Mucosa of stomach (tissue), 1 donor: Measurements from ENCODE around the gene PLEKHH2.

Experiments
- H3K27me3 ChIP-seq: one replicate; pipeline ENCODE4 v1.7.0; 2013; ENCODE audit warnings: mild to moderate bottlenecking, low read length; ENCODE audit not compliant: control insufficient read depth, insufficient read depth
- H3K36me3 ChIP-seq: one replicate; pipeline ENCODE4 v1.7.0; 2013; ENCODE audit warnings: low read length; ENCODE audit not compliant: control insufficient read depth, insufficient read depth
- H3K4me1 ChIP-seq: one replicate; pipeline ENCODE4 v1.7.0; 2013; ENCODE audit warnings: mild to moderate bottlenecking, low read length; ENCODE audit not compliant: control insufficient read depth, insufficient read depth
- H3K4me3 ChIP-seq: one replicate; pipeline ENCODE4 v1.7.0; 2013; ENCODE audit warnings: low read length
- H3K9ac ChIP-seq: one replicate; pipeline ENCODE4 v1.7.0; 2013; ENCODE audit warnings: mild to moderate bottlenecking, low read length, moderate library complexity
- H3K9me3 ChIP-seq: one replicate; pipeline ENCODE4 v1.7.0; 2013; ENCODE audit warnings: mild to moderate bottlenecking, low read length, moderate library complexity; ENCODE audit not compliant: control insufficient read depth
- donor health status: Pancreatic carcinoma.

PLEKHH2 gene

DNA sequence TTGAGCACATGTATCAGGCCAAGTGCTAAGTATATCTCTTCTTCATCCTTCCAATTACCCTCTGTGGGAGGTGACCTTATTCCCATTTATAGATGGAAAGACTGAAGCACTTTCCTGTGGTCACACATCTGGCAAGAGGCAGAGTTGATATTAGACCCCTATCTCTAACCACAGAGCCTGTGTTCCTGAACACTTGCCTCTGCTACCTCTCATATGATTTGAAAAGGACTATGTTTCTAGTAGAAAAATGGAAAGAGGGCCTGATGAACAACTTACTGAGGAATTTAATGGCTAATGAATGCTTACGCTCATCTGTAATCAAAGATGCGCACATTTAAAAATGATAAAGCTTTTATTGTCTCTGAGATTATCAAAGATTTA is 90.6 kb downstream of the PLEKHH2 start:
- Histone ChIP-seq H3K4me3 (no peak overlapping the region), H3K27me3 (no peaks in the 10 kb centered on the region), H3K36me3 (no peaks in the 10 kb centered on the region), H3K9ac (no peak overlapping the region), H3K4me1 (peaks cover 6% of the 10 kb centered on the region), H3K9me3 (no peaks in the 10 kb centered on the region)

DNA sequence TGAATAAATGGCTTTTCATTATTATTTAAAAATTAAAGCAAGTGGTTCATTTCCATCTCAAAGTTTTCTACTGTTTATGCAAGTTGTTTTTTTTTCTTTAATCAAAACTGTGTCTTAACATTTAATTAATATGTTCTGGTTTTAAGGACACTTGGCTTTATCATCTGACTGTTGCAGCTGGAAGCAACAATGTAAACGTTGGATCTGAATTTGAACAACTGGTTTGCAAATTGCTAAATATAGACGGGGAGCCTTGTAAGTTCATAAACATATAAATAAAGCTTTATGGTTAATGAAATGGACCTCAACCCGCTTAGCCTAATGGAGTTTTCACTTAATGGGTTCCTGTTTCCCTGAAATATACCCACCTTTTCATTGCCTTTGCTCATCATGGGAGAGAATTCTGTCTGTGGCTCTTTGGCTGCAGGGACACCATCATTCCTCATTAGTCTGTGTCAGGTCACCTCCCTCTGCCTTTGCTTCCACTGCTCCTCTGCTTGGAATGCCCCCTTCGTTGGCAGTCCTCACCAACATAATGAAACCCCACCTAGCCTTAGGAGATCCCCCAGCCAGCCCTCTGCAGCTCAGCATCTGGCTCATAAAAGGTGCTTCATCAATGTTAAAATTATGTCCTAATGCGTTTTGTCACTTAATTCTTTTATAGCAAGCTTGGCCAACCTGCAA is 92.6 kb downstream of the PLEKHH2 start:
- peaks cover 3% of the 10 kb centered on the region for H3K4me1 ChIP-seq
- no peaks in the 10 kb centered on the region for H3K9me3 ChIP-seq
- no peak overlapping the region for H3K4me3 ChIP-seq
- no peaks in the 10 kb centered on the region for H3K36me3 ChIP-seq
- H3K27me3 ChIP-seq: no peaks in the 10 kb centered on the region
- H3K9ac ChIP-seq: no peak overlapping the region

DNA sequence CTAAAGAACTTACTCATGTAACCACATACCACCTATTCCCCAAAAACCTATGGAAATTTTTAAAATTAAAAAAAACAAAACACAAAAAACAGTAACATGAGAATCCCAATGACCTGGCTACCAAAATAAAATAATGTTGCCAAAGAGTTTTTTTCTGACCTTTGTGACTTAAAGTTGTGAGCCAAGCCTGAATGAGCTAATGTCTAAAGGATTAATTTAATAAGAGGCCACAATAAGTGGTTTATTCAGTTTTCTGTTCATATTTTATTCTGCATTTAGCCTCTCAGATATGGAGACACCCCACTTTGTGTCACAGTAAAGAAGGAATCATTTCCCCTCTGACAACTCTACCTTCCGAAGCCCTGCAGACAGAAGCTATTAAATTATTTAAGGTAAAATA is 94.2 kb downstream of the PLEKHH2 start:
- no peaks in the 10 kb centered on the region for H3K36me3 ChIP-seq
- no peaks in the 10 kb centered on the region for H3K9me3 ChIP-seq
- no peak overlapping the region for H3K4me3 ChIP-seq
- H3K4me1 ChIP-seq: no peaks in the 10 kb centered on the region
- H3K9ac ChIP-seq: no peak overlapping the region
- no peaks in the 10 kb centered on the region for H3K27me3 ChIP-seq

DNA sequence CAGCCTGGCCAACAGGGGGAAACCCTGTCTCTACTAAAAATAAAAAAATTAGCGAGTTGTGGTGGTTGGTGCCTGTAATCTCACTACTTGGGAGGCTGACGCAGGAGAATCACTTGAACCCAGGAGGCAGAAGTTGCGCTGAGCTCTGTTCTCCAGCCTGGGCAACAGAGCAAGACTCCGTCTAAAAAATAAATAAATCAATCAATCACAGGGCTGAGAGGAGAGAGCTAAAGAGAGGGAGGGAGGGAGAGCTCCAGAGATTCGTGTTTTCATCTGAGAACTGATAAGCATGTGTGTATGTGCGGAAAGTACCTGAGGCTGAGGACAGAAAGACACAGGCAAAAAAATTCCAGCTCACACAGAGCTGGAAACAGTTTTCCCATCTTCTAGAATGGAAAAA is 99.6 kb downstream of the PLEKHH2 start:
- H3K4me3 ChIP-seq: no peak overlapping the region
- H3K36me3 ChIP-seq: no peaks in the 10 kb centered on the region
- H3K4me1 ChIP-seq: no peaks in the 10 kb centered on the region
- no peaks in the 10 kb centered on the region for H3K27me3 ChIP-seq
- no peak overlapping the region for H3K9ac ChIP-seq
- H3K9me3 ChIP-seq: no peaks in the 10 kb centered on the region

DNA sequence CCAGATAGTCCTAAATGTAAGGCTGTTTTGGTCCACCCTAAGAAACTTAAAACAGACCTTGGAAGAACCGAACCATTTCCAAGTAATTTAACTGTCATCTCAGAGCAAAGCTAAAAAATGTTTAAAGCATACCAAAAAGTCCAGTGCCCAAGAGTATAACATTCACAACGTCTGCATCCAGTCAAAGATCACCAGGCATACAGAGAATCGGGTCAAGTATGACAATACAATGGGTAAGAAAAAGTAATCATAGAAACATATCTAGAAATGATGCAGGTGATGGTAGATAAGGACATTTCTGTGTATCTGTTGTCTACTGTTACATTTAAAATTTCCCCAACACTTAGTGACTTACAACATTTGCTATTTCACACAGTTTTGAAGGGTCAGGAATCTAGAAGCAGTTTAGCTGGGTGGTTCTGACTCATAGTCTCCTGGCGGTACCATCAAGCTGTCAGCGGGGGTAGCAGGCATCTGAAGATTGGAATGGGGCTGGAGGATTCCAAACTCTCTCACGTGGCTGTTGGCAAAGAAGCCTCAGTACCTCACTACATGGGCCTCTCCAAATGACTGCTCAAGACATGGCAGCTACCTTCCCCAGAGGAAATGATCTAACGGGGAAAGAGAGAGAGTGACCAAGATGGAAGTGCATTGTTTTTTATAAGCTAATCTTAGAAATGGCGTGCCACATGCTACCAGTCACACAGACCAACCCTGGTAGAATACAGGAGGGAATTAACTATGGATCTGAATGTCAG is 100.2 kb downstream of the PLEKHH2 start:
- no peaks in the 10 kb centered on the region for H3K4me1 ChIP-seq
- H3K4me3 ChIP-seq: no peak overlapping the region
- H3K9ac ChIP-seq: no peak overlapping the region
- H3K27me3 ChIP-seq: no peaks in the 10 kb centered on the region
- no peaks in the 10 kb centered on the region for H3K36me3 ChIP-seq
- H3K9me3 ChIP-seq: no peaks in the 10 kb centered on the region

DNA sequence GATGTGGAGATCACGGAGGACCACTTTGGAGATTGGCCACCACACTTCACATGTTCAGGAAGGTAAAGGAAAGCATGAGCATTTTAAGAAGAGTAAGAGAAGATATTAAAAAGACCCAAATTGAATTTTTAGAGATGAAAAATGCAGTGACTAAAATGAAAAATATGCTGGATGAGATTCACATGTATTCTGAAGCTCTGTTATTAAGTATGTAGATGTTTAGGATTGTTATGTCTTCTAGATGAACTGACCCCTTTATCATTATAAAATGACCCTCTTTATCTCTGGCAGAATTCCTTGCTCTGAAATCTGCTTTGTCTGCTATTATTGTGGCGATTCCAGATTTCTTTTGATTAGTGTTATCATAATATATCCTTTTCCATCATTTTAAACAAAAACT is 100.8 kb downstream of the PLEKHH2 start:
- H3K9me3 ChIP-seq: no peaks in the 10 kb centered on the region
- H3K27me3 ChIP-seq: no peaks in the 10 kb centered on the region
- H3K9ac ChIP-seq: no peak overlapping the region
- H3K4me1 ChIP-seq: no peaks in the 10 kb centered on the region
- no peaks in the 10 kb centered on the region for H3K36me3 ChIP-seq
- no peak overlapping the region for H3K4me3 ChIP-seq

DNA sequence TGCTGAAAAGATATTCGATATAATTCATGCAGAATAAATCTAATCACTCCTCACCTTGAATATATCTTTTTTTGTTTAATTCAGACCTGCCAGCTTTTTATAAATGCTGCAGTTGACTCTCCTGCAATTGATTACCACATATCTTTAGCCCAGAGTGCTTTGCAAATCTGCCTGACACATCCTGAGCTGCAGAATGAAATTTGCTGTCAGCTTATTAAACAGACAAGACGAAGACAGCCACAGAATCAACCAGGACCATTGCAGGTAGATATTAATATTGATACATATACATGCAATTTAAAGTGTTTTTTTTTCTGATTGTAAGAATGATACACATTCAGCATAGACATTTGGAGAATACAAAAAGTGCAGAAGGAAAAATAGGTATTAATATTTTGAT is 101.2 kb downstream of the PLEKHH2 start:
- H3K4me1 ChIP-seq: no peaks in the 10 kb centered on the region
- H3K4me3 ChIP-seq: no peak overlapping the region
- no peaks in the 10 kb centered on the region for H3K9me3 ChIP-seq
- H3K27me3 ChIP-seq: no peaks in the 10 kb centered on the region
- no peak overlapping the region for H3K9ac ChIP-seq
- H3K36me3 ChIP-seq: no peaks in the 10 kb centered on the region

DNA sequence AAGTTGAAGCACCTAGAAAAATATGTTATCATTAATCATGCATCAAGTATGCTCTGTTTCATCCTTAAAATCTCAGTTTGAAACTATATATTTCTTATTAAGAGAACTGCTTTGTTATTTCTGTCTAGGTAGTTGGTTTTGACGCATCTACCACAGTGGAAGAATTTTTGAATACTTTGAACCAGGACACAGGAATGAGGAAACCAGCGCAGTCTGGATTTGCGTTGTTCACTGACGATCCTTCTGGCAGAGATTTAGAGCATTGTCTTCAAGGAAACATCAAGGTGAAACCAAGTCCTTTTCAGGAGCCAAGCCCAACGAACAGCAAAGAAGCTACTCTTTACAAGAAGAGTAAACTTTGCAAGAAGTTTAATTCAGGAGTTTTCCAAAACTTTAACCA is 106.6 kb downstream of the PLEKHH2 start:
- Histone ChIP-seq H3K9me3 (no peaks in the 10 kb centered on the region), H3K27me3 (no peaks in the 10 kb centered on the region), H3K36me3 (no peaks in the 10 kb centered on the region), H3K9ac (no peak overlapping the region), H3K4me1 (no peaks in the 10 kb centered on the region), H3K4me3 (no peak overlapping the region)

DNA sequence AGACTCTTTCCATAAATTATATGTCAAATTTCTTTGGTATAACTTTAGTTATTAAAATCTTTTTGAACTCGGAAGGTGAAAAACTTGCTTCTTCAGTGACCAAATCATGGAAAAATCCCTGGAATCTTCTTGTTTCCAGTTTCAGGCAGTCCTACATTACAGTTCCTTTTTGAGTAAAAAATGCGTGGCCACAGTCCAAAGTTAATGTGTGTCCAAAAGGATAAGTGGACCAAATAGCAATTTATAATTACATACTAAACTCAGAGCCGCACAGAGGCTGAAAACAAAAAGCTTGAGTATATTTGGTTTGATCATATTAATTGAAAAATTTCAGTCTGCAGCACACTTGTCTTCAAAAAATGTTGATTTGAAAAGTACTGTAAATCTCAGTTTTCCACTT is 108.4 kb downstream of the PLEKHH2 start:
- Histone ChIP-seq H3K9me3 (no peaks in the 10 kb centered on the region), H3K36me3 (no peaks in the 10 kb centered on the region), H3K4me3 (no peak overlapping the region), H3K4me1 (no peaks in the 10 kb centered on the region), H3K9ac (no peak overlapping the region), H3K27me3 (no peaks in the 10 kb centered on the region)

DNA sequence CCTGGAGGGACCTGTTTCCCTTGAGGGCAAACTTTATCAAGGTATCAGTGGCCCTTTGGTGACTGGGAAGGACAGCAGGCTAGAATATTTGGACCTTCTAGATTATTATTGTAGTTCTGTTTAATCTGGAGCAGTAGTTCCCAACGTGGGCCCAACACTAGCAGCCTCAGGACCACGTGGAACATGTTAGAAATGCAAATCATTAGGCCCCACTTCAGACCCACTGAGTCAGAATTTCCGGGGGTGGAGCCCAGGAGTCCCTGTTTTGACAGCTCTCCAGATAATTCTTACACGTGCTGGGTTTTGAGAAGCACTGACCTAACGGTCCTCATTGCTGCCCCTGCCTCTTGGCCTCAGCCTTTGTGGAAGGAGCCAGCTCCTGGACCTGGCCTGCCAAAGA is 111.3 kb downstream of the PLEKHH2 start:
- Histone ChIP-seq H3K9ac (no peak overlapping the region), H3K36me3 (no peaks in the 10 kb centered on the region), H3K4me3 (no peak overlapping the region), H3K4me1 (no peaks in the 10 kb centered on the region), H3K27me3 (no peaks in the 10 kb centered on the region), H3K9me3 (no peaks in the 10 kb centered on the region)

DNA sequence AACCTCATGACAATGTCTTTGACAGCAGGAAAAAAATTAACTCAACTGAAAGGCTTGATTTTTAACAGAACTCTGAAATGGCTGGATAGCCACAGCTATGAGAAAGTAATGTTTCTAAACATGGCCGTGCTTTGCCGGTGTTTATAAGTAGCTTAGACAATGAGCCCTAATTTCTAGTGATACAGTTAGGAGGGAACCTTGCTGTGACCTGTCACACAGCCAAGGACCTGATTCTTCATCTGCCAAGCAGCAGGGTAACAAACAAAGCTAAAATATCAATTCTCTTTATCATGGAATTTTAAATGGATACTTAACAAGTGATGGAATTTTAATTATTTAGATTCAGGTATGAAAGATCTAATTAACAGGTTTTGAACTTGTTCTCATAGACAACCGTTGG is 112.5 kb downstream of the PLEKHH2 start:
- Histone ChIP-seq H3K9me3 (no peaks in the 10 kb centered on the region), H3K9ac (no peak overlapping the region), H3K4me1 (no peaks in the 10 kb centered on the region), H3K4me3 (no peak overlapping the region), H3K36me3 (no peaks in the 10 kb centered on the region), H3K27me3 (no peaks in the 10 kb centered on the region)

DNA sequence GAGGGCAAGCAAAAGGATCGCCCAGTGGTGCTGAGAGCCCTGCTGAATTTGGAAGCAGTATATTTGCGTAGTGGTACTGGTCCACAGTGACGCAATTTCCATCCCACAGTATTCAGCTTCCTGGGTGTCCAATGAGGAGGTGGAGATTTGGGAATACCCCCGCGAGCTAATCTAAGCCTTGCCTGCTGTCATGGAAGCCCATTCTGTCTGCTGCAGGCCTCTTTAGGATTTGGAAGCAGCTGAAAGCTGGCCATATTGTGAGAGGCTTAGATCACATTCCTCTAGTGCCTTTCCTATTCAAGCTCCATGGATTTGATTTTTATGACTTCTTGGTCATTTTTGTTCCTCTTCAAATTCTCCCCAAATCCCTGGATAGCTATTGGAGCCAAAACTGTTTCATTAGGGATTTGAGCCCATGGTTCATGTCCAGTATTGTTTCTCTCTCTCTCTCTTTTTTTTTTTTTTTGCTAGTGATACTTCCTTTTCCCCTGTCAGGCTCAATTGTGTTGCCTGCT is 114.5 kb downstream of the PLEKHH2 start:
- H3K36me3 ChIP-seq: no peaks in the 10 kb centered on the region
- H3K9me3 ChIP-seq: no peaks in the 10 kb centered on the region
- H3K9ac ChIP-seq: no peak overlapping the region
- no peaks in the 10 kb centered on the region for H3K4me1 ChIP-seq
- H3K27me3 ChIP-seq: no peaks in the 10 kb centered on the region
- H3K4me3 ChIP-seq: no peak overlapping the region
